Smooth muscle cell (in vitro differentiated cells): ENCODE results near the gene GPR84. TPM values are rescaled to one million over a fixed set of nuclear protein-coding genes. Genes with fewer than 3 reads are reported as not detected.

ENCODE experiments used
- DNase-seq: peaks from one replicate; lab custom pipeline; 2025; ENCODE audit not compliant: unreplicated experiment; lab: John Stamatoyannopoulos, UW
- H2AFZ ChIP-seq: fragments of 200-600 bp; sonication (generic); 2 replicates; pipeline ENCODE4 v1.6.0; 2016; ENCODE audit warnings: antibody characterized with exemption, low read depth, mild to moderate bottlenecking
- H3F3A ChIP-seq: fragments of 200-600 bp; sonication (generic); 2 replicates; pipeline ENCODE4 v1.6.0; 2017; ENCODE audit warnings: antibody characterized with exemption, low read depth
- H3K27ac ChIP-seq: fragments of 200-600 bp; sonication (generic); 2 replicates; pipeline ENCODE4 v1.5.1; 2016; ENCODE audit warnings: low read depth, mild to moderate bottlenecking
- H3K27me3 ChIP-seq: fragments of 200-600 bp; sonication (generic); 2 replicates; pipeline ENCODE4 v1.6.1; 2016; ENCODE audit warnings: low read depth, mild to moderate bottlenecking
- H3K36me3 ChIP-seq: fragments of 200-600 bp; sonication (generic); 2 replicates; pipeline ENCODE4 v1.5.1; 2016; ENCODE audit warnings: low read depth
- H3K4me1 ChIP-seq: fragments of 200-600 bp; sonication (generic); 2 replicates; pipeline ENCODE4 v1.5.1; 2016; ENCODE audit warnings: low read depth
- H3K4me2 ChIP-seq: fragments of 200-600 bp; sonication (generic); 2 replicates; pipeline ENCODE4 v1.6.0; 2016; ENCODE audit warnings: mild to moderate bottlenecking
- H3K4me3 ChIP-seq: fragments of 200-600 bp; sonication (generic); 2 replicates; pipeline ENCODE4 v1.5.1; 2016; ENCODE audit warnings: mild to moderate bottlenecking
- H3K79me2 ChIP-seq: fragments of 200-600 bp; sonication (generic); 2 replicates; pipeline ENCODE4 v1.6.0; 2016; ENCODE audit warnings: low read depth, mild to moderate bottlenecking
- H3K9ac ChIP-seq: fragments of 200-600 bp; sonication (generic); 2 replicates; pipeline ENCODE4 v1.6.0; 2016; ENCODE audit warnings: low read depth
- H3K9me3 ChIP-seq: fragments of 200-600 bp; sonication (generic); replicated peaks from 2 replicates; pipeline ENCODE4 v1.5.1; 2016; ENCODE audit warnings: low read depth
- H4K20me1 ChIP-seq: fragments of 200-600 bp; sonication (generic); 2 replicates; pipeline ENCODE4 v1.6.0; 2016; ENCODE audit warnings: low read depth
- WGBS: methylation state at CpG from one replicate; pipeline ENCODE4 v1.1.7; 2016; ENCODE audit warnings: low lambda C conversion rate; 5-methylcytosine and 5-hydroxymethylcytosine counted together
- polyA plus RNA-seq: library from polyadenylated mRNA; unstranded; fragments of >200 nt; fragmentation: Nextera tagmentation; extraction: Ambion mirVana; gene quantifications from 2 replicates; pipeline ENCODE4 v1.2.1, GENCODE V29; 2016
- total RNA-seq: library from RNA; depleted of rRNA; stranded (reverse); fragments of >200 nt; gene quantifications from 2 replicates; pipeline ENCODE4 v1.2.3, GENCODE V29; 2014
- TF ChIP-seq, protein P1 (sequence below): fragments of 200-600 bp; sonication (generic); IDR thresholded peaks from 2 replicates; pipeline ENCODE4 v1.5.1; 2017; ENCODE audit warnings: borderline replicate concordance, mild to moderate bottlenecking, antibody characterized with exemption; ENCODE audit not compliant: insufficient read depth, poor library complexity, severe bottlenecking

Gene GPR84
- total and polyA plus RNA-seq, 2 experiments from 2014 or later, result 0.13 TPM; not detected in 1

GRCh38 chr12:54398218-54398617 is 33.9 kb upstream of the GPR84 start:
- Histone ChIP-seq H3K27me3 (no peaks in the 10 kb centered on the region), H2AFZ (no peak overlapping the region), H3K27ac (no peak overlapping the region), H3K36me3 (peaks cover 11% of the 10 kb centered on the region), H3K4me3 (no peak overlapping the region), H3K4me1 (peaks cover 8% of the 10 kb centered on the region), H3K9ac (no peak overlapping the region), H3F3A (peaks cover 37% of the 10 kb centered on the region), H3K4me2 (no peak overlapping the region), H3K79me2 (no peaks in the 10 kb centered on the region), H4K20me1 (peaks cover 13% of the 10 kb centered on the region), H3K9me3 (no peaks in the 10 kb centered on the region)
- WGBS, result 100% methylated on average over 2 of the region's 2 CpGs
- TF ChIP-seq, protein P1, sequence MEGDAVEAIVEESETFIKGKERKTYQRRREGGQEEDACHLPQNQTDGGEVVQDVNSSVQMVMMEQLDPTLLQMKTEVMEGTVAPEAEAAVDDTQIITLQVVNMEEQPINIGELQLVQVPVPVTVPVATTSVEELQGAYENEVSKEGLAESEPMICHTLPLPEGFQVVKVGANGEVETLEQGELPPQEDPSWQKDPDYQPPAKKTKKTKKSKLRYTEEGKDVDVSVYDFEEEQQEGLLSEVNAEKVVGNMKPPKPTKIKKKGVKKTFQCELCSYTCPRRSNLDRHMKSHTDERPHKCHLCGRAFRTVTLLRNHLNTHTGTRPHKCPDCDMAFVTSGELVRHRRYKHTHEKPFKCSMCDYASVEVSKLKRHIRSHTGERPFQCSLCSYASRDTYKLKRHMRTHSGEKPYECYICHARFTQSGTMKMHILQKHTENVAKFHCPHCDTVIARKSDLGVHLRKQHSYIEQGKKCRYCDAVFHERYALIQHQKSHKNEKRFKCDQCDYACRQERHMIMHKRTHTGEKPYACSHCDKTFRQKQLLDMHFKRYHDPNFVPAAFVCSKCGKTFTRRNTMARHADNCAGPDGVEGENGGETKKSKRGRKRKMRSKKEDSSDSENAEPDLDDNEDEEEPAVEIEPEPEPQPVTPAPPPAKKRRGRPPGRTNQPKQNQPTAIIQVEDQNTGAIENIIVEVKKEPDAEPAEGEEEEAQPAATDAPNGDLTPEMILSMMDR, result no peak
- DNase-seq, result no peak

GRCh38 chr12:54397157-54397556 is 32.9 kb upstream of the GPR84 start:
- 94% methylated on average over 1 of the region's 1 CpG for WGBS
- peaks cover 13% of the 10 kb centered on the region for H4K20me1 ChIP-seq
- peaks cover 27% of the 10 kb centered on the region for H3F3A ChIP-seq
- H3K36me3 ChIP-seq, result peaks cover 11% of the 10 kb centered on the region
- H3K27me3 ChIP-seq, result no peaks in the 10 kb centered on the region
- no peaks in the 10 kb centered on the region for H3K79me2 ChIP-seq
- H3K4me1 ChIP-seq, result peaks cover 8% of the 10 kb centered on the region
- H3K9ac ChIP-seq, result no peak overlapping the region
- TF ChIP-seq, protein P1, result no peak
- H2AFZ ChIP-seq, result no peak overlapping the region
- no peak for DNase-seq
- H3K4me2 ChIP-seq, result no peak overlapping the region
- H3K9me3 ChIP-seq, result no peaks in the 10 kb centered on the region
- no peak overlapping the region for H3K4me3 ChIP-seq
- H3K27ac ChIP-seq, result no peak overlapping the region

GRCh38 chr12:54395545-54395944 is 31.3 kb upstream of the GPR84 start:
- Histone ChIP-seq H3K27ac (no peak overlapping the region), H3K36me3 (peaks cover 11% of the 10 kb centered on the region), H3K4me3 (no peak overlapping the region), H2AFZ (no peak overlapping the region), H3K4me1 (peaks cover 11% of the 10 kb centered on the region), H3K9me3 (no peaks in the 10 kb centered on the region), H3K9ac (no peak overlapping the region), H3K27me3 (no peaks in the 10 kb centered on the region), H3K4me2 (no peak overlapping the region), H3F3A (peaks cover 12% of the 10 kb centered on the region), H3K79me2 (no peaks in the 10 kb centered on the region), H4K20me1 (peaks cover 13% of the 10 kb centered on the region)
- DNase-seq, result no peak
- TF ChIP-seq, protein P1, result no peak

GRCh38 chr12:54394986-54395385 is 30.7 kb upstream of the GPR84 start:
- H3K27ac ChIP-seq, result no peak overlapping the region
- peaks cover 13% of the 10 kb centered on the region for H4K20me1 ChIP-seq
- no peak for DNase-seq
- TF ChIP-seq, protein P1, result no peak
- H3K36me3 ChIP-seq, result peaks cover 11% of the 10 kb centered on the region
- H3K4me1 ChIP-seq, result peaks cover 15% of the 10 kb centered on the region
- no peak overlapping the region for H3K4me2 ChIP-seq
- no peaks in the 10 kb centered on the region for H3K79me2 ChIP-seq
- H3F3A ChIP-seq, result peaks cover 6% of the 10 kb centered on the region
- no peak overlapping the region for H3K9ac ChIP-seq
- no peak overlapping the region for H2AFZ ChIP-seq
- H3K9me3 ChIP-seq, result no peaks in the 10 kb centered on the region
- H3K4me3 ChIP-seq, result no peak overlapping the region
- WGBS, result 92% methylated on average over 1 of the region's 1 CpG
- no peaks in the 10 kb centered on the region for H3K27me3 ChIP-seq
